Gastroesophageal sphincter (tissue), 4 donors: ENCODE results near the gene FHIT. TPM values are rescaled to one million over a fixed set of nuclear protein-coding genes. Genes with fewer than 3 reads are reported as not detected.

ENCODE experiments used
- ATAC-seq: fragments of 150-250 bp; one replicate; pipeline ENCODE4 v1.9.1; 2016; ENCODE audit warnings: mild to moderate bottlenecking, moderate library complexity
- H3K27ac ChIP-seq, 4 donors: fragments of 200-600 bp; sonication (generic) in 3 of 4; 1 replicate in 3 of 4; 2 replicates in 1 of 4; pipeline ENCODE4 v1.5.1; 2016 to 2019
- H3K27me3 ChIP-seq: fragments of 200-600 bp; sonication (generic); one replicate; pipeline ENCODE4 v1.5.1; 2019
- H3K36me3 ChIP-seq, 2 donors: fragments of 200-600 bp; sonication (generic); one replicate each; pipeline ENCODE4 v1.5.1; 2019; ENCODE audit warnings: control low read depth in 1 of 2
- H3K4me1 ChIP-seq, 3 donors: fragments of 200-600 bp; sonication (generic); 1 replicate in 2 of 3; 2 replicates in 1 of 3; pipeline ENCODE4 v1.5.1; 2016 to 2019; ENCODE audit warnings: control low read depth in 2 of 3
- H3K4me3 ChIP-seq, 2 donors: fragments of 200-600 bp; sonication (generic); one replicate each; pipeline ENCODE4 v1.5.1; 2019; ENCODE audit warnings: mild to moderate bottlenecking in 1 of 2, moderate library complexity in 1 of 2
- H3K9me3 ChIP-seq, 3 donors: fragments of 200-600 bp; sonication (generic); one replicate each; pipeline ENCODE4 v1.5.1; 2017 to 2019; ENCODE audit warnings: control low read depth in 2 of 3
- CTCF ChIP-seq, 4 experiments: fragments of 200-600 bp in 2 of 4; fragments of 450-650 bp in 2 of 4; sonication (generic) in 1 of 4; IDR thresholded peaks; one replicate each; pipeline ENCODE4 v1.5.1; 2017 to 2019; ENCODE audit warnings: antibody characterized with exemption in 4 of 4, mild to moderate bottlenecking in 2 of 4, moderate library complexity in 2 of 4
- EP300 ChIP-seq: sonication (generic); formaldehyde crosslinking; IDR thresholded peaks from one replicate; pipeline ENCODE4 v1.6.1; 2017; ENCODE audit warnings: antibody characterized with exemption, mild to moderate bottlenecking
- POLR2A ChIP-seq, 2 donors: fragments of 450-650 bp; IDR thresholded peaks; one replicate each; pipeline ENCODE4 v1.6.1; 2017; ENCODE audit warnings: antibody characterized with exemption in 2 of 2, mild to moderate bottlenecking in 2 of 2, moderate library complexity in 1 of 2
- POLR2AphosphoS5 ChIP-seq: sonication (generic); formaldehyde crosslinking; IDR thresholded peaks from one replicate; pipeline ENCODE4 v1.6.1; 2017; ENCODE audit warnings: antibody characterized with exemption
- WGBS, 2 donors: methylation state at CpG; one replicate each; pipeline ENCODE4 v1.1.5; 2018; ENCODE audit warnings: low coverage in 1 of 2; 5-methylcytosine and 5-hydroxymethylcytosine counted together
- total RNA-seq, 4 donors: library from RNA; depleted of rRNA; stranded (reverse); fragments of >200 nt; gene quantifications; one replicate each; pipeline ENCODE4 v1.1.0, GENCODE V29; 2016

Gene FHIT
- total RNA-seq, 4 donors from 2014 or later = 1.4 to 7.3 (median 3.9) TPM

- TF ChIP-seq EP300 (no peak), CTCF (IDR thresholded peaks at IDR 0.05) (no peak), POLR2AphosphoS5 (no peak), POLR2A (IDR thresholded peaks at IDR 0.05) (no peak)
- Histone ChIP-seq H3K4me3 (no peak overlapping the region), H3K4me1 (no peaks in the 10 kb centered on the region), H3K27me3 (no peaks in the 10 kb centered on the region), H3K9me3 (no peaks in the 10 kb centered on the region), H3K27ac (no peak overlapping the region), H3K36me3 (no peaks in the 10 kb centered on the region)
- WGBS, 2 donors = 85 to 88% methylated on average over 5 of the region's 5 CpGs
- ATAC-seq = no peak
Measured at GRCh38 chr3:60531759-60532158, 719.5 kb downstream of the FHIT start.

GRCh38 chr3:60528651-60529050 lies 722.6 kb downstream of the FHIT start:
- no peak for ATAC-seq
- Histone ChIP-seq H3K36me3 (no peaks in the 10 kb centered on the region), H3K27me3 (no peaks in the 10 kb centered on the region), H3K4me1 (no peaks in the 10 kb centered on the region), H3K4me3 (no peak overlapping the region), H3K27ac (no peak overlapping the region), H3K9me3 (no peaks in the 10 kb centered on the region)
- WGBS, 2 donors = 75 to 83% methylated on average over 1 of the region's 1 CpG
- TF ChIP-seq CTCF (IDR thresholded peaks at IDR 0.05) (no peak), POLR2A (IDR thresholded peaks at IDR 0.05) (no peak), POLR2AphosphoS5 (no peak), EP300 (no peak)

- no peak overlapping the region for H3K4me3 ChIP-seq
- ATAC-seq = no peak
- H3K9me3 ChIP-seq = no peaks in the 10 kb centered on the region
- TF ChIP-seq CTCF (IDR thresholded peaks at IDR 0.05) = no peak
- TF ChIP-seq POLR2AphosphoS5 = no peak
- no peak for TF ChIP-seq POLR2A (IDR thresholded peaks at IDR 0.05)
- TF ChIP-seq EP300 = no peak
- H3K36me3 ChIP-seq = no peaks in the 10 kb centered on the region
- no peaks in the 10 kb centered on the region for H3K4me1 ChIP-seq
- no peaks in the 10 kb centered on the region for H3K27me3 ChIP-seq
- no peak overlapping the region for H3K27ac ChIP-seq
- 83 to 89% methylated on average over 2 of the region's 2 CpGs for whole genome bisulfite sequencing, 2 donors
Measured at GRCh38 chr3:60523536-60523935, 727.7 kb downstream of the FHIT start.

- ATAC-seq = no peak
Measured at GRCh38 chr3:60517134-60517533, 734.1 kb downstream of the FHIT start.

More at GRCh38 chr3:60517134-60517533, 734.1 kb downstream of the FHIT start:
- WGBS, 2 donors = 93 to 100% methylated on average over 3 of the region's 3 CpGs
- Histone ChIP-seq H3K4me3 (no peak overlapping the region), H3K27ac (no peak overlapping the region), H3K27me3 (no peaks in the 10 kb centered on the region), H3K4me1 (no peaks in the 10 kb centered on the region), H3K36me3 (no peaks in the 10 kb centered on the region), H3K9me3 (peaks cover 0 to 11% (median 0%) of the 10 kb centered on the region in 3 donors)
- no peak for TF ChIP-seq POLR2AphosphoS5
- no peak for TF ChIP-seq EP300
- no peak for TF ChIP-seq POLR2A (IDR thresholded peaks at IDR 0.05)
- TF ChIP-seq CTCF (IDR thresholded peaks at IDR 0.05) = no peak
